Spinal cord (tissue), 10 donors: ENCODE measurements around the gene PRKAR1A. TPM values are rescaled to one million over a fixed set of nuclear protein-coding genes. Genes with fewer than 3 reads are reported as not detected.

Source experiments
- DNase-seq, 6 donors: peaks; one replicate each; pipeline versions ENCODE4 v3.0.0 to v3.0.0-alpha.2; 2013 to 2015; ENCODE audit warnings: low spot score in 6 of 6, low read depth in 4 of 6
- H3K27ac ChIP-seq: one replicate; pipeline ENCODE4 v1.5.1; 2013; ENCODE audit warnings: low read depth, low read length, control low read depth
- H3K27me3 ChIP-seq: one replicate; pipeline ENCODE4 v1.6.1; 2013; ENCODE audit warnings: low read length; ENCODE audit not compliant: control insufficient read depth, insufficient read depth
- H3K36me3 ChIP-seq: one replicate; pipeline ENCODE4 v1.6.1; 2013; ENCODE audit warnings: low read length; ENCODE audit not compliant: control insufficient read depth, insufficient read depth
- H3K4me1 ChIP-seq: one replicate; pipeline ENCODE4 v1.6.1; 2013; ENCODE audit warnings: low read length; ENCODE audit not compliant: control insufficient read depth, insufficient read depth
- H3K4me3 ChIP-seq: one replicate; pipeline ENCODE4 v1.5.1; 2013; ENCODE audit warnings: low read depth, low read length, control low read depth
- H3K9me3 ChIP-seq: one replicate; pipeline ENCODE4 v1.6.1; 2013; ENCODE audit warnings: low read length; ENCODE audit not compliant: control insufficient read depth, insufficient read depth
- WGBS: methylation state at CpG from one replicate; pipeline ENCODE4 v1.1.5; 2013; ENCODE audit warnings: missing lambda C conversion rate; ENCODE audit not compliant: insufficient coverage; 5-methylcytosine and 5-hydroxymethylcytosine counted together
- polyA plus RNA-seq, 2 donors: library from polyadenylated mRNA; unstranded; fragments of 120-200 nt; gene quantifications; one replicate each; pipeline ENCODE4 v1.2.1, GENCODE V29; 2013; ENCODE audit not compliant: insufficient read length in 2 of 2
- total RNA-seq, 2 donors: library from RNA; depleted of rRNA in 1 of 2; stranded (reverse); fragments of 120-200 nt in 1 of 2; fragments of >200 nt in 1 of 2; gene quantifications; one replicate each; pipeline versions ENCODE4 v1.2.3 to v1.2.4, GENCODE V29; 2013 to 2014
- donor health status: healthy.

The PRKAR1A gene
- total and polyA plus RNA-seq, 4 donors = 245 to 397 (median 310) TPM

- no peak overlapping the region for H3K27ac ChIP-seq
- no peaks in the 10 kb centered on the region for H3K9me3 ChIP-seq
- H3K4me1 ChIP-seq = peaks cover 3% of the 10 kb centered on the region
- 86% methylated on average over 2 of the region's 3 CpGs for WGBS
- DNase-seq = no peak
- H3K27me3 ChIP-seq = no peaks in the 10 kb centered on the region
- H3K36me3 ChIP-seq = peaks cover 31% of the 10 kb centered on the region
- H3K4me3 ChIP-seq = no peak overlapping the region
Observed at GRCh38 chr17:68535922-68536321, 23.7 kb downstream of the PRKAR1A start.

GRCh38 chr17:68539548-68540467 is 27.6 kb downstream of the PRKAR1A start:
- H3K27me3 ChIP-seq = no peaks in the 10 kb centered on the region
- H3K4me3 ChIP-seq = no peak overlapping the region
- H3K4me1 ChIP-seq = peaks cover 3% of the 10 kb centered on the region
- H3K27ac ChIP-seq = no peak overlapping the region
- 72% methylated on average over 13 of the region's 20 CpGs for WGBS
- DNase-seq = peak in 2 of 6 donors; percentile 39 to 48
- H3K9me3 ChIP-seq = no peaks in the 10 kb centered on the region
- peaks cover 36% of the 10 kb centered on the region for H3K36me3 ChIP-seq

- Histone ChIP-seq H3K36me3 (peaks cover 36% of the 10 kb centered on the region), H3K4me3 (no peak overlapping the region), H3K27me3 (no peaks in the 10 kb centered on the region), H3K9me3 (no peaks in the 10 kb centered on the region), H3K27ac (no peak overlapping the region), H3K4me1 (peaks cover 3% of the 10 kb centered on the region)
- 100% methylated on average over 5 of the region's 8 CpGs for WGBS
- DNase-seq = no peak
Observed at GRCh38 chr17:68540981-68541380, 28.8 kb downstream of the PRKAR1A start.

- peaks cover 3% of the 10 kb centered on the region for H3K4me1 ChIP-seq
- no peaks in the 10 kb centered on the region for H3K9me3 ChIP-seq
- no peaks in the 10 kb centered on the region for H3K27me3 ChIP-seq
- DNase-seq = no peak
- H3K36me3 ChIP-seq = peaks cover 32% of the 10 kb centered on the region
- H3K27ac ChIP-seq = no peak overlapping the region
- no peak overlapping the region for H3K4me3 ChIP-seq
- WGBS = 97% methylated on average over 6 of the region's 6 CpGs
Observed at GRCh38 chr17:68541816-68542215, 29.6 kb downstream of the PRKAR1A start.

- Histone ChIP-seq H3K27me3 (no peaks in the 10 kb centered on the region), H3K36me3 (peaks cover 27% of the 10 kb centered on the region), H3K4me1 (peaks cover 3% of the 10 kb centered on the region), H3K27ac (no peak overlapping the region), H3K9me3 (no peaks in the 10 kb centered on the region), H3K4me3 (no peak overlapping the region)
- WGBS = 99% methylated on average over 8 of the region's 13 CpGs
- no peak for DNase-seq
Observed at GRCh38 chr17:68542698-68543463, 30.7 kb downstream of the PRKAR1A start.

- Histone ChIP-seq H3K27me3 (no peaks in the 10 kb centered on the region), H3K36me3 (peaks cover 24% of the 10 kb centered on the region), H3K27ac (no peak overlapping the region), H3K9me3 (no peaks in the 10 kb centered on the region), H3K4me1 (peaks cover 3% of the 10 kb centered on the region), H3K4me3 (no peak overlapping the region)
- peak in 1 of 6 donors; percentile 15 for DNase-seq
- WGBS = 81% methylated on average over 9 of the region's 12 CpGs
Observed at GRCh38 chr17:68544111-68544915, 32.1 kb downstream of the PRKAR1A start.

GRCh38 chr17:68556551-68556950 is 44.3 kb downstream of the PRKAR1A start:
- H3K36me3 ChIP-seq = no peaks in the 10 kb centered on the region
- no peaks in the 10 kb centered on the region for H3K4me1 ChIP-seq
- no peak overlapping the region for H3K4me3 ChIP-seq
- no peaks in the 10 kb centered on the region for H3K9me3 ChIP-seq
- H3K27me3 ChIP-seq = no peaks in the 10 kb centered on the region
- DNase-seq = no peak
- WGBS = 93% methylated on average over 3 of the region's 4 CpGs
- no peak overlapping the region for H3K27ac ChIP-seq

- H3K27me3 ChIP-seq = no peaks in the 10 kb centered on the region
- H3K36me3 ChIP-seq = no peaks in the 10 kb centered on the region
- H3K27ac ChIP-seq = no peak overlapping the region
- DNase-seq = no peak
- WGBS = no CpG with 5 or more reads among the region's 1 CpG
- no peaks in the 10 kb centered on the region for H3K9me3 ChIP-seq
- no peak overlapping the region for H3K4me3 ChIP-seq
- H3K4me1 ChIP-seq = no peaks in the 10 kb centered on the region
Observed at GRCh38 chr17:68559316-68559715, 47.1 kb downstream of the PRKAR1A start.

GRCh38 chr17:68560966-68561720 is 48.9 kb downstream of the PRKAR1A start:
- no CpG with 5 or more reads among the region's 3 CpGs for WGBS
- Histone ChIP-seq H3K36me3 (no peaks in the 10 kb centered on the region), H3K9me3 (no peaks in the 10 kb centered on the region), H3K4me3 (no peak overlapping the region), H3K27ac (no peak overlapping the region), H3K4me1 (no peaks in the 10 kb centered on the region), H3K27me3 (no peaks in the 10 kb centered on the region)
- DNase-seq = no peak
